WERI-Rb-1 (cell line): ENCODE results near the gene SMPD3.

Source experiments
- DNase-seq: peaks from one replicate; pipeline ENCODE4 v3.0.0-alpha.2; 2020
- H3K27ac ChIP-seq: fragments of 250-450 bp; sonication (Bioruptor Pico); 2 replicates; pipeline ENCODE4 v1.5.1; 2020; ENCODE audit warnings: mild to moderate bottlenecking, moderate library complexity
- H3K27me3 ChIP-seq: fragments of 250-450 bp; sonication (Bioruptor Pico); 2 replicates; pipeline ENCODE4 v1.5.1; 2021; ENCODE audit warnings: mild to moderate bottlenecking, low read depth, moderate library complexity; ENCODE audit not compliant: insufficient read depth, severe bottlenecking
- H3K36me3 ChIP-seq: fragments of 250-450 bp; sonication (Bioruptor Pico); 2 replicates; pipeline ENCODE4 v1.5.1; 2020; ENCODE audit warnings: mild to moderate bottlenecking, moderate library complexity
- H3K4me3 ChIP-seq: 2 replicates; pipeline ENCODE4 v1.5.1; 2011; ENCODE audit warnings: low read depth, mild to moderate bottlenecking, control low read depth, low read length
- H3K9me3 ChIP-seq: fragments of 250-450 bp; sonication (Bioruptor Pico); 2 replicates; pipeline ENCODE4 v1.5.1; 2021; ENCODE audit warnings: mild to moderate bottlenecking, moderate library complexity; ENCODE audit not compliant: severe bottlenecking
- CTCF ChIP-seq: IDR thresholded peaks from 2 replicates; pipeline ENCODE4 v1.5.1; 2011; ENCODE audit warnings: low read depth, mild to moderate bottlenecking, control low read depth, inconsistent platforms, low read length

SMPD3 gene

GRCh38 chr16:68450741-68451255, 2.5 kb upstream of the SMPD3 start:
- no peaks in the 10 kb centered on the region for H3K9me3 ChIP-seq
- no peak overlapping the region; the same call in none of the 2 replicates for H3K4me3 ChIP-seq
- H3K27ac ChIP-seq = peak overlapping the region; percentile 73
- DNase-seq = peak; percentile 66
- TF ChIP-seq CTCF = 0 out of 2 replicates have a peak, but pooled peaks have one; percentile 20
- peaks cover 11% of the 10 kb centered on the region for H3K27me3 ChIP-seq
- H3K36me3 ChIP-seq = no peaks in the 10 kb centered on the region

- Histone ChIP-seq H3K9me3 (no peaks in the 10 kb centered on the region), H3K36me3 (no peaks in the 10 kb centered on the region), H3K27ac (no peak overlapping the region; the same call in 1 of the 2 replicates), H3K4me3 (peak overlapping the region; percentile 63), H3K27me3 (peaks cover 11% of the 10 kb centered on the region)
- no peak for DNase-seq
- no peak for TF ChIP-seq CTCF
These were observed 502 bp downstream of the SMPD3 start for GRCh38 chr16:68447653-68448359.

GRCh38 chr16:68446681-68447652, 1.3 kb downstream of the SMPD3 start:
- H3K27me3 ChIP-seq = peaks cover 11% of the 10 kb centered on the region
- TF ChIP-seq CTCF = no peak
- H3K36me3 ChIP-seq = no peaks in the 10 kb centered on the region
- no peaks in the 10 kb centered on the region for H3K9me3 ChIP-seq
- peak; percentile 15 for DNase-seq
- H3K4me3 ChIP-seq = peak overlapping the region; percentile 63
- no peak overlapping the region for H3K27ac ChIP-seq

GRCh38 chr16:68445458-68445857, 2.9 kb downstream of the SMPD3 start:
- Histone ChIP-seq H3K36me3 (no peaks in the 10 kb centered on the region), H3K27ac (no peak overlapping the region), H3K9me3 (no peaks in the 10 kb centered on the region), H3K27me3 (peaks cover 11% of the 10 kb centered on the region), H3K4me3 (no peak overlapping the region)
- DNase-seq = peak; percentile 83
- peak; percentile 88 for TF ChIP-seq CTCF

- H3K27me3 ChIP-seq = peaks cover 11% of the 10 kb centered on the region
- H3K27ac ChIP-seq = no peak overlapping the region
- H3K9me3 ChIP-seq = no peaks in the 10 kb centered on the region
- DNase-seq = peak; percentile 24
- H3K36me3 ChIP-seq = no peaks in the 10 kb centered on the region
- H3K4me3 ChIP-seq = no peak overlapping the region
- no peak for TF ChIP-seq CTCF
These were observed 4.2 kb downstream of the SMPD3 start for GRCh38 chr16:68444056-68444657.
